NT2/D1 (cell line): ENCODE results near the gene MUC5AC.
"Not testable (repeated sequence)": the region's sequence is repeated elsewhere in the genome, so short reads cannot be mapped to it uniquely, and the experiment has no call there.

Experiments
- DNase-seq: peaks from one replicate; pipeline ENCODE4 v3.0.0-alpha.2; 2011; ENCODE audit warnings: low read depth, low spot score
- H3K27me3 ChIP-seq: 2 replicates; pipeline ENCODE4 v1.6.0; 2011; ENCODE audit warnings: mild to moderate bottlenecking; ENCODE audit not compliant: insufficient read length, insufficient read depth
- H3K36me3 ChIP-seq: 2 replicates; pipeline ENCODE4 v1.6.1; 2011; ENCODE audit warnings: mild to moderate bottlenecking, low read length, mixed read lengths; ENCODE audit not compliant: insufficient read depth, insufficient read length
- H3K4me1 ChIP-seq: 2 replicates; pipeline ENCODE4 v1.5.1; 2011; ENCODE audit not compliant: insufficient read depth, insufficient read length
- H3K4me3 ChIP-seq: 2 replicates; pipeline ENCODE4 v1.5.1; 2011; ENCODE audit warnings: low read depth; ENCODE audit not compliant: insufficient read length
- H3K9ac ChIP-seq: 2 replicates; pipeline ENCODE4 v1.6.0; 2011; ENCODE audit warnings: low read depth; ENCODE audit not compliant: insufficient read length
- H3K9me3 ChIP-seq: 2 replicates; pipeline ENCODE4 v1.5.1; 2011; ENCODE audit warnings: mild to moderate bottlenecking, low read length; ENCODE audit not compliant: insufficient read depth
- SUZ12 ChIP-seq: IDR thresholded peaks from 2 replicates; pipeline ENCODE4 v1.6.1; 2011; ENCODE audit not compliant: insufficient read length, insufficient read depth; ENCODE audit errors: extremely low read depth
- YY1 ChIP-seq: IDR thresholded peaks from 2 replicates; pipeline ENCODE4 v1.6.1; 2011; ENCODE audit not compliant: insufficient read length, insufficient read depth
- ZNF274 ChIP-seq: IDR thresholded peaks from 2 replicates; pipeline ENCODE4 v1.6.1; 2011; ENCODE audit warnings: mild to moderate bottlenecking, low read depth, low read length

The MUC5AC gene

DNA sequence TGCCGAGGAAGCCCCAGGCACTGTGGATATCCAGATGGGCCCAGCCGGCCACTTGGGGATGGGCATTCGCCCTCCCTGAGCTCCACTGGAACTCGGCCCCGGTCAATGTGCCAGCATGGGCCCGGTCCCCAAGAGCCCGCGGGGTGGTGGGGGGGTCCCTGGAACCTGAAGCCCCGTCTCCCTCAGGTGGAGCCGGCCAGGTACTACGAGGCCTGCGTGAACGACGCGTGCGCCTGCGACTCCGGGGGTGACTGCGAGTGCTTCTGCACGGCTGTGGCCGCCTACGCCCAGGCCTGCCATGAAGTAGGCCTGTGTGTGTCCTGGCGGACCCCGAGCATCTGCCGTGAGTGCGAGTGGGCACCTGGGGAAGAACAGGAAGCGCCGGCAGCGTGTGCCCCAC, 21.2 kb downstream of the MUC5AC start:
- peaks cover 4% of the 10 kb centered on the region for H3K4me1 ChIP-seq
- no peak for DNase-seq

GRCh38 chr11:1179641-1180040, 21.9 kb downstream of the MUC5AC start:
- Histone ChIP-seq H3K4me1 (peaks cover 4% of the 10 kb centered on the region), H3K27me3 (peaks cover under 1% of the 10 kb centered on the region), H3K9me3 (no peaks in the 10 kb centered on the region), H3K36me3 (no peaks in the 10 kb centered on the region), H3K9ac (no peak overlapping the region), H3K4me3 (no peak overlapping the region)
- DNase-seq = no peak
- TF ChIP-seq SUZ12 (no peak), YY1 (no peak), ZNF274 (no peak)

More for the DNA sequence above, 21.2 kb downstream of the MUC5AC start:
- TF ChIP-seq SUZ12 (no peak), YY1 (no peak), ZNF274 (no peak)
- no peaks in the 10 kb centered on the region for H3K9me3 ChIP-seq
- H3K4me3 ChIP-seq = no peak overlapping the region
- no peak overlapping the region for H3K9ac ChIP-seq
- no peaks in the 10 kb centered on the region for H3K36me3 ChIP-seq
- no peaks in the 10 kb centered on the region for H3K27me3 ChIP-seq

- no peaks in the 10 kb centered on the region for H3K9me3 ChIP-seq
- no peak overlapping the region for H3K9ac ChIP-seq
- no peak for DNase-seq
- peaks cover 5% of the 10 kb centered on the region for H3K27me3 ChIP-seq
- no peak overlapping the region for H3K4me3 ChIP-seq
- no peak for TF ChIP-seq SUZ12
- no peak for TF ChIP-seq YY1
- TF ChIP-seq ZNF274 = no peak
- peaks cover 4% of the 10 kb centered on the region for H3K4me1 ChIP-seq
- H3K36me3 ChIP-seq = no peaks in the 10 kb centered on the region
These were observed 22.4 kb downstream of the MUC5AC start for GRCh38 chr11:1180171-1180570.

- H3K9ac ChIP-seq = no peak overlapping the region
- TF ChIP-seq YY1 = no peak
- TF ChIP-seq ZNF274 = no peak
- TF ChIP-seq SUZ12 = no peak
- no peaks in the 10 kb centered on the region for H3K36me3 ChIP-seq
- no peak overlapping the region for H3K4me3 ChIP-seq
- H3K4me1 ChIP-seq = no peaks in the 10 kb centered on the region
- H3K9me3 ChIP-seq = no peaks in the 10 kb centered on the region
- peaks cover 13% of the 10 kb centered on the region for H3K27me3 ChIP-seq
- no peak for DNase-seq
These were observed 23.2 kb downstream of the MUC5AC start for GRCh38 chr11:1180947-1181391.

- no peak for DNase-seq
- no peak overlapping the region for H3K9ac ChIP-seq
- no peak overlapping the region for H3K4me3 ChIP-seq
- no peak for TF ChIP-seq YY1
- TF ChIP-seq ZNF274 = no peak
- no peak for TF ChIP-seq SUZ12
- H3K27me3 ChIP-seq = peaks cover 17% of the 10 kb centered on the region
- no peaks in the 10 kb centered on the region for H3K36me3 ChIP-seq
- no peaks in the 10 kb centered on the region for H3K4me1 ChIP-seq
- H3K9me3 ChIP-seq = peaks cover 3% of the 10 kb centered on the region; the same call in 1 of the 2 replicates
These were observed 23.7 kb downstream of the MUC5AC start for GRCh38 chr11:1181420-1181819.

DNA sequence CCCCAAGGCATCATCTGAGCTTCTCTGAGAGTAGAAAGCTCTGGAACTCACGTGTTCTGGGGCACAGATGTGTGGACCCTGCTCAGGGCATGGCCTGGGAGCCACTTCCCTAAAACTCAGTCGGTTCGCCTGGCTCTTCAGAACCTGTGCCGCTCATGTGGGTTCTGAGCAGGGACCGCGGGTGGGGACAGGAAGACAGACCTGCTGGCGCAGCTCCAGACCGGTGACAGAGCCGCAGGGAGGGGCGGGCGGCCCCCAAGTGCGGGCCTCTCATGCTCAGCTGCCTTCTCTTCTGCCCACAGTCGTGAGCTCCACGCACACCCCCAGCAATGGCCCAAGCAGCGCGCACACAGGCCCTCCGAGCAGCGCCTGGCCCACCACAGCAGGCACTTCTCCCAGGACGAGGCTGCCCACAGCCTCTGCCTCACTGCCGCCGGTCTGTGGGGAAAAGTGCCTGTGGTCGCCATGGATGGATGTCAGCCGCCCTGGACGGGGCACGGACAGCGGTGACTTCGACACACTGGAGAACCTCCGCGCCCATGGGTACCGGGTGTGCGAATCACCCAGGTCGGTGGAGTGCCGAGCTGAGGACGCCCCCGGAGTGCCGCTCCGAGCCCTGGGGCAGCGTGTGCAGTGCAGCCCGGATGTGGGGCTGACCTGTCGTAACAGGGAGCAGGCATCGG, 24.2 kb downstream of the MUC5AC start:
- DNase-seq = no peak
- TF ChIP-seq YY1 (no peak), ZNF274 (no peak), SUZ12 (no peak)
- Histone ChIP-seq H3K9ac (no peak overlapping the region), H3K4me1 (no peaks in the 10 kb centered on the region), H3K27me3 (peaks cover 23% of the 10 kb centered on the region), H3K9me3 (peaks cover 5% of the 10 kb centered on the region; the same call in 1 of the 2 replicates), H3K4me3 (no peak overlapping the region), H3K36me3 (no peaks in the 10 kb centered on the region)

DNA sequence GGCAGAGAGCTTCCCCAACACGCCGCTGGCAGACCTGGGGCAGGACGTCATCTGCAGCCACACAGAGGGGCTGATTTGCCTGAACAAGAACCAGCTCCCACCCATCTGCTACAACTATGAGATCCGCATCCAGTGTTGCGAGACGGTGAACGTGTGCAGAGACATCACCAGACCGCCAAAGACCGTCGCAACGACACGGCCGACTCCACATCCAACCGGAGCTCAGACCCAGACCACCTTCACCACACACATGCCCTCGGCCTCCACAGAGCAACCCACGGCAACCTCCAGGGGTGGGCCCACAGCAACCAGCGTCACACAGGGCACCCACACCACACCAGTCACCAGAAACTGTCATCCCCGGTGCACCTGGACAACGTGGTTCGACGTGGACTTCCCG, 26.4 kb downstream of the MUC5AC start:
- not testable (repeated sequence) for H3K4me1 ChIP-seq, H3K36me3 ChIP-seq, H3K9me3 ChIP-seq, H3K9ac ChIP-seq, H3K4me3 ChIP-seq, DNase-seq
- H3K27me3 ChIP-seq = peaks cover 31% of the 10 kb centered on the region

GRCh38 chr11:1188451-1189130, 30.8 kb downstream of the MUC5AC start:
- not testable (repeated sequence) for H3K4me1 ChIP-seq, H3K36me3 ChIP-seq, H3K9ac ChIP-seq, H3K9me3 ChIP-seq, H3K4me3 ChIP-seq, DNase-seq
- H3K27me3 ChIP-seq = peaks cover 54% of the 10 kb centered on the region

- not testable (repeated sequence) for DNase-seq, H3K4me1 ChIP-seq, H3K4me3 ChIP-seq, H3K9me3 ChIP-seq, H3K36me3 ChIP-seq, H3K9ac ChIP-seq
- peaks cover 52% of the 10 kb centered on the region for H3K27me3 ChIP-seq
These were observed 32.1 kb downstream of the MUC5AC start for GRCh38 chr11:1189816-1190215.

DNA sequence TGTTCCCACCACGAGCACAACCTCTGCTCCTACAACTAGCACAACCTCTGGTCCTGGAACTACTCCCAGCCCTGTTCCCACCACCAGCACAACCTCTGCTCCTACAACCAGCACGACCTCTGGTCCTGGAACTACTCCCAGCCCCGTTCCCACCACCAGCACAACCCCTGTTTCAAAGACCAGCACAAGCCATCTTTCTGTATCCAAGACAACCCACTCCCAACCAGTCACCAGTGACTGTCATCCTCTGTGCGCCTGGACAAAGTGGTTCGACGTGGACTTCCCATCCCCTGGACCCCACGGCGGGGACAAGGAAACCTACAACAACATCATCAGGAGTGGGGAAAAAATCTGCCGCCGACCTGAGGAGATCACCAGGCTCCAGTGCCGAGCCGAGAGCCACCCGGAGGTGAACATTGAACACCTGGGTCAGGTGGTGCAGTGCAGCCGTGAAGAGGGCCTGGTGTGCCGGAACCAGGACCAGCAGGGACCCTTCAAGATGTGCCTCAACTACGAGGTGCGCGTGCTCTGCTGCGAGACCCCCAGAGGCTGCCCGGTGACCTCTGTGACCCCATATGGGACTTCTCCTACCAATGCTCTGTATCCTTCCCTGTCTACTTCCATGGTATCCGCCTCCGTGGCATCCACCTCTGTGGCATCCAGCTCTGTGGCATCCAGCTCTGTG, 34.2 kb downstream of the MUC5AC start:
- not testable (repeated sequence) for H3K4me3 ChIP-seq, H3K9me3 ChIP-seq, DNase-seq, H3K36me3 ChIP-seq, H3K9ac ChIP-seq, H3K4me1 ChIP-seq
- peaks cover 32% of the 10 kb centered on the region for H3K27me3 ChIP-seq
